ENCODE results near the gene RMI2.
"Not testable (repeated sequence)": the region's sequence is repeated elsewhere in the genome, so short reads cannot be mapped to it uniquely, and the experiment has no call there.

- TF ChIP-seq EZH2phosphoT487 (conservative IDR thresholded peaks at IDR 0.05; ENCODE audit: low read length); CTCF (IDR thresholded peaks at IDR 0.05; ENCODE audit: insufficient read depth, low read length, poor library complexity, severe bottlenecking): not testable (repeated sequence)
Measured at GRCh38 chr16:11370932-11371279, 25.6 kb downstream of the RMI2 start.

Data from SU-DHL-6 (cell line).